ENCODE measurements around the gene AWAT2. TPM values are rescaled to one million over a fixed set of nuclear protein-coding genes. Genes with fewer than 3 reads are reported as not detected.

AWAT2 gene
- total RNA-seq, 3 donors from 2014 or later = not detected

DNA sequence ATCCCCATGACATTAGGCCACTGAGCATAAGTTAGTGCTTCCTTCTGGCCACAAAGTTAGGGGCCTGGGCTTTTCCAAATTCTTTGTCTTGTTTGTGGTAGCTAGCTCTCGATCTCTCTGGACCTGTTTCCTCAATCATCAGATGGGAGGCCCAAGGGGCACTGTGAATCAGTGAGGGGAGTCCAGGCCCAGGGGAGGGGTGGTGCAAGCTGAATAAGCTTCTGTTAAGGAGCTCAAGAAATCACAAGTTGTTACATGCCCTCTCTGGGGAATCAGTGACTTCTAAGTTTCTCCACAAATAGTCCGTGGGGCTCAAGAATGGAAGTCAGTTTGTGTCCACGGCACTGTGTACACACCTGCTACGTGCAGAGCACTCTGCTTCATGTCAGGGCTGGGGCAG is 15.1 kb downstream of the AWAT2 start:
- no peaks in the 10 kb centered on the region for H3K4me1 ChIP-seq
- H3K36me3 ChIP-seq = no peaks in the 10 kb centered on the region
- no peaks in the 10 kb centered on the region for H3K9me3 ChIP-seq
- H3K27ac ChIP-seq = no peak overlapping the region
- intact Hi-C loops (cut with DNase I; ENCODE audit: low total_unique reads) = no loop called here
- no peak overlapping the region for H3K4me3 ChIP-seq
- no peak for TF ChIP-seq POLR2A (IDR thresholded peaks at IDR 0.05)
- TF ChIP-seq, protein P1, sequence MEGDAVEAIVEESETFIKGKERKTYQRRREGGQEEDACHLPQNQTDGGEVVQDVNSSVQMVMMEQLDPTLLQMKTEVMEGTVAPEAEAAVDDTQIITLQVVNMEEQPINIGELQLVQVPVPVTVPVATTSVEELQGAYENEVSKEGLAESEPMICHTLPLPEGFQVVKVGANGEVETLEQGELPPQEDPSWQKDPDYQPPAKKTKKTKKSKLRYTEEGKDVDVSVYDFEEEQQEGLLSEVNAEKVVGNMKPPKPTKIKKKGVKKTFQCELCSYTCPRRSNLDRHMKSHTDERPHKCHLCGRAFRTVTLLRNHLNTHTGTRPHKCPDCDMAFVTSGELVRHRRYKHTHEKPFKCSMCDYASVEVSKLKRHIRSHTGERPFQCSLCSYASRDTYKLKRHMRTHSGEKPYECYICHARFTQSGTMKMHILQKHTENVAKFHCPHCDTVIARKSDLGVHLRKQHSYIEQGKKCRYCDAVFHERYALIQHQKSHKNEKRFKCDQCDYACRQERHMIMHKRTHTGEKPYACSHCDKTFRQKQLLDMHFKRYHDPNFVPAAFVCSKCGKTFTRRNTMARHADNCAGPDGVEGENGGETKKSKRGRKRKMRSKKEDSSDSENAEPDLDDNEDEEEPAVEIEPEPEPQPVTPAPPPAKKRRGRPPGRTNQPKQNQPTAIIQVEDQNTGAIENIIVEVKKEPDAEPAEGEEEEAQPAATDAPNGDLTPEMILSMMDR (IDR thresholded peaks at IDR 0.05) = no peak
- no peak for TF ChIP-seq POLR2AphosphoS5 (IDR thresholded peaks at IDR 0.05)
- peaks cover 0 to 62% of the 10 kb centered on the region in 2 donors for H3K27me3 ChIP-seq
- no peak for DNase-seq (ENCODE audit: low spot score in 2 of 2)

DNA sequence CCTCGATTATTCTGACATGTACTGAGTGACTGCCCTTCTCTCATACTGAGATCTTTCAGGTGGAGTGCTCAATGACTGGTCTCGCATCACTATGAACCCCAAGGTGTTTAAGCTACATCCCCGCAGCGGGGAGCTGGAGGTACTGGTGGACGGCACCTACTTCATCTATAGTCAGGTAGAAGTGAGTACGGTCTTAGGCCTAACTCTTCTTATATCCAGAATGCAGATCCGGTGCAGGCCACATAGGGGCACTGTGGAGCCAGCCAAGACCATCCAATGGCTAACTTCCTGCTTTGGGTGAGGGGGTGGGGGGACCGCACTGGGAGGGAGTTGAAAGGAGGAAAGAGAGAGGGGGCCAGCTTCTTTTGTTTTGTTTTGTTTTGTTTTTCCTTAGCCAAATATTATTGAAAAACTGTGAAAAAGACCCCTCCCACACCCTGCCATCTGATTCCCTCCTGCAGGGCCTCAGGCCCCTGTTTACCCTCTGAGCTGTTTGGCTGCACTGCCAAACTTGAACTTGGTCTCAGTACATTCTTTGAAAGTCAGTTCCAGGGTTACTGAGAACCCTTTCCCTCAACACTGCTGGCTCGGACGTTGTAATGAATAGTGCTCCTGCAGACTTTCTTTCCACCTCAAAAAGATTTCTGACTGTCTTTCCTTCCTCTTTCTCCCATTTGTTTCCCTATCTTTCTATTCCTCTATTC is 16.2 kb downstream of the AWAT2 start:
- TF ChIP-seq POLR2AphosphoS5 (IDR thresholded peaks at IDR 0.05) = no peak
- TF ChIP-seq, protein P1 (IDR thresholded peaks at IDR 0.05) = peak in 1 of 3 donors; percentile 28
- H3K4me1 ChIP-seq = no peaks in the 10 kb centered on the region
- no peak overlapping the region for H3K27ac ChIP-seq
- intact Hi-C loops (cut with DNase I; ENCODE audit: low total_unique reads) = no loop called here
- H3K27me3 ChIP-seq = peaks cover 0 to 69% of the 10 kb centered on the region in 2 donors
- no peaks in the 10 kb centered on the region for H3K9me3 ChIP-seq
- no peak overlapping the region for H3K4me3 ChIP-seq
- no peaks in the 10 kb centered on the region for H3K36me3 ChIP-seq
- no peak for DNase-seq (ENCODE audit: low spot score in 2 of 2)

DNA sequence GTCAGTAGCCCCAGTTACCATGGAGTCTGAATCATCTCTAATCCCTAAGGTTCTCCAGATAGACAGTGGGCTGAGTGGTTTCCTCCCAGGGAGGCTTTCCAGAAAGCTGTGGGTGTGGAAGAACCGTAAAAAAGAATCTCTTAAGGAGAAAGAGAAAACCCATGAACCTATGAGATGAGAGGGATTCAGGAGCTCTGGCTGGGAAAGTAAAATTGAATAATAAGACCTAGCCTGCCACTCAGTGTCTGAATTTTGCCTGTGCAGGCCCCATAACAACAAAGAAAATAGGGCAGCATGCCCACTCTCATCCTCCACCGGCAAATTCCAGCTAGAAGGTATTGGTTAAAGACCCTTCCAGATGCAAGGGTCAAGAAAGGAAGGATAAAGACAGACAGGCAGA is 16.9 kb downstream of the AWAT2 start:
- no peak for DNase-seq (ENCODE audit: low spot score in 2 of 2)

DNA sequence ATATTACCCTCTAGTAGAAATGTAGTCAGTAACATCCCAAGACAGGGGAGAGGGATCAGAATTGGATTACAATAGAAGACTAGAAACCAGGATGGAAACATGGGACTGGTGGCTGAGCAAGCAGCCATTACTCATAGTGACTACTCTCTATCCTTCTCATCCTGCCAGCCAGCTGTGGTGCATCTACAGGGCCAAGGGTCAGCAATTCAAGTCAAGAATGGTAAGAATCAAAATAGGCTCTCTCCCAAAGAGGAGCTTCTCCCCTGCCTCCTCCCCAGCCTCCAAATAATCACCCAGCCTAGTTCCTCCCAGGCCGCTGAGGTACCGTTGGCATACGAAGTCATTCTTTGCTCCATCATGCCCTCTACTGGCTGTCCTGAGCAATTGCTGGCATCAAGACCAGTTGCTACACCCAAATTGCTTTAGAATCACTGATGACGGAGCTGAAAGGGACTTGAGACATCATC is 19.4 kb downstream of the AWAT2 start:
- Histone ChIP-seq H3K36me3 (no peaks in the 10 kb centered on the region), H3K4me3 (no peak overlapping the region), H3K9me3 (no peaks in the 10 kb centered on the region), H3K4me1 (no peaks in the 10 kb centered on the region), H3K27me3 (peaks cover 0 to 83% of the 10 kb centered on the region in 2 donors), H3K27ac (no peak overlapping the region)
- intact Hi-C loops (cut with DNase I; ENCODE audit: low total_unique reads) = no loop called here
- no peak for DNase-seq (ENCODE audit: low spot score in 2 of 2)
- TF ChIP-seq POLR2AphosphoS5 (IDR thresholded peaks at IDR 0.05) (no peak), POLR2A (IDR thresholded peaks at IDR 0.05) (no peak)
- TF ChIP-seq, protein P1 (IDR thresholded peaks at IDR 0.05) = peak; percentile 26 to 53 (median 48)

More for the DNA sequence above, 16.9 kb downstream of the AWAT2 start:
- Histone ChIP-seq H3K36me3 (no peaks in the 10 kb centered on the region), H3K9me3 (no peaks in the 10 kb centered on the region), H3K27me3 (peaks cover 0 to 76% of the 10 kb centered on the region in 2 donors), H3K4me1 (no peaks in the 10 kb centered on the region), H3K27ac (no peak overlapping the region), H3K4me3 (no peak overlapping the region)
- intact Hi-C loops (cut with DNase I; ENCODE audit: low total_unique reads) = no loop called here
- no peak for TF ChIP-seq POLR2AphosphoS5 (IDR thresholded peaks at IDR 0.05)
- no peak for TF ChIP-seq POLR2A (IDR thresholded peaks at IDR 0.05)
- TF ChIP-seq, protein P1 (IDR thresholded peaks at IDR 0.05) = no peak

DNA sequence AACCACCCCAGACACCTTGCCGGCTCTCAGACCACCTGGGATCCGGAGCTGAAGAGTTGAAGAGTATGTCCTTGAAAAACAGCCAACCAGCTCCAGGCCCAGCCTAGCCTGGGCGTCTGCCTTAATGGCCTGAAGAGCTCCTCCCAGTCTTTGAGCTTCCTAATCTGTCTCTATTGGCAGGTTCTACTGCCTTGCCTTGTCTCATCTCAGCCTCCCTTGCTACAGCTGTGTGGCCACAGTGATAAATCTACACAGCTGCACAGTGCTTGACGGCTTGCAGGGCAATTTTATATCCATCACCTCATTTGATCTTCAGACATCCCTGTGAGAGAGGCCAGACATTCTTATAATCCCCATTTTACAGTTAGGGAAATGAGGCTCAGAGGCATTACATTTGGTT is 19.9 kb downstream of the AWAT2 start:
- Histone ChIP-seq H3K4me1 (no peaks in the 10 kb centered on the region), H3K4me3 (no peak overlapping the region), H3K36me3 (no peaks in the 10 kb centered on the region), H3K9me3 (no peaks in the 10 kb centered on the region), H3K27ac (no peak overlapping the region), H3K27me3 (peaks cover 0 to 88% of the 10 kb centered on the region in 2 donors)
- TF ChIP-seq, protein P1 (IDR thresholded peaks at IDR 0.05) = no peak
- TF ChIP-seq POLR2AphosphoS5 (IDR thresholded peaks at IDR 0.05) = no peak
- no peak for TF ChIP-seq POLR2A (IDR thresholded peaks at IDR 0.05)
- intact Hi-C loops (cut with DNase I; ENCODE audit: low total_unique reads) = loop anchor here (5.0 kb wide), 1 partner anchor 768 kb away; no protein-coding TSS in a partner anchor
- no peak for DNase-seq (ENCODE audit: low spot score in 2 of 2)

All from breast epithelium (tissue), 4 donors.